H9 (cell line): ENCODE measurements around the gene ISYNA1. TPM values are rescaled to one million over a fixed set of nuclear protein-coding genes. Genes with fewer than 3 reads are reported as not detected.
A peak's percentile ranks its signal among the peaks of the same experiment; 100 is the strongest.

Experiments
- DNase-seq: peaks from one replicate; pipeline ENCODE4 v3.0.0-alpha.2; 2017
- H2AFZ ChIP-seq: one replicate; pipeline ENCODE4 v1.6.1; 2013; ENCODE audit warnings: mild to moderate bottlenecking, low read length, control low read depth, moderate library complexity
- H2AK5ac ChIP-seq: 2 replicates; pipeline ENCODE4 v1.6.1; 2013; ENCODE audit warnings: low read length, control low read depth, mixed read lengths; ENCODE audit not compliant: insufficient read length
- H2BK120ac ChIP-seq: one replicate; pipeline ENCODE4 v1.6.1; 2013; ENCODE audit warnings: low read depth, mild to moderate bottlenecking, low read length, control low read depth, inconsistent platforms; ENCODE audit not compliant: poor library complexity, severe bottlenecking
- H2BK12ac ChIP-seq: 2 replicates; pipeline ENCODE4 v1.6.1; 2013; ENCODE audit warnings: low read length, control low read depth, mixed read lengths, low read depth; ENCODE audit not compliant: insufficient read length
- H2BK15ac ChIP-seq: 2 replicates; pipeline ENCODE4 v1.6.1; 2013; ENCODE audit warnings: low read depth, low read length, control low read depth
- H2BK20ac ChIP-seq: one replicate; pipeline ENCODE4 v1.6.1; 2013; ENCODE audit warnings: low read depth, mild to moderate bottlenecking, low read length, control low read depth, inconsistent platforms; ENCODE audit not compliant: poor library complexity, severe bottlenecking
- H2BK5ac ChIP-seq: 2 replicates; pipeline ENCODE4 v1.6.1; 2013; ENCODE audit warnings: low read length, control low read depth, mixed read lengths; ENCODE audit not compliant: insufficient read length
- H3K14ac ChIP-seq: 2 replicates; pipeline ENCODE4 v1.6.1; 2013; ENCODE audit warnings: low read length, control low read depth; ENCODE audit not compliant: insufficient read depth
- H3K18ac ChIP-seq: 2 replicates; pipeline ENCODE4 v1.6.1; 2013; ENCODE audit warnings: low read depth, mild to moderate bottlenecking, mixed read lengths, low read length, control low read depth; ENCODE audit not compliant: insufficient read length
- H3K23ac ChIP-seq: 2 replicates; pipeline ENCODE4 v1.6.1; 2013; ENCODE audit warnings: low read length, control low read depth, mixed read lengths, low read depth; ENCODE audit not compliant: insufficient read length
- H3K23me2 ChIP-seq: 2 replicates; pipeline ENCODE4 v1.6.1; 2013; ENCODE audit warnings: low read depth, mild to moderate bottlenecking, mixed read lengths, low read length, control low read depth; ENCODE audit not compliant: insufficient read length, poor library complexity, severe bottlenecking
- H3K27ac ChIP-seq: 2 replicates; pipeline ENCODE4 v1.5.1; 2013; ENCODE audit warnings: low read length, control low read depth, mixed read lengths, low read depth; ENCODE audit not compliant: insufficient read length
- H3K27me3 ChIP-seq: 2 replicates; pipeline ENCODE4 v1.6.1; 2013; ENCODE audit warnings: low read length, control low read depth, inconsistent platforms; ENCODE audit not compliant: insufficient read depth
- H3K4ac ChIP-seq: 2 replicates; pipeline ENCODE4 v1.6.1; 2013; ENCODE audit warnings: low read depth, mild to moderate bottlenecking, control low read depth, inconsistent platforms, low read length, moderate library complexity
- H3K4me1 ChIP-seq: 2 replicates; pipeline ENCODE4 v1.6.1; 2013; ENCODE audit warnings: low read length, control low read depth, inconsistent platforms; ENCODE audit not compliant: insufficient read depth
- H3K4me2 ChIP-seq: 2 replicates; pipeline ENCODE4 v1.6.1; 2013; ENCODE audit warnings: low read length, control low read depth, mixed read lengths; ENCODE audit not compliant: insufficient read length, insufficient read depth
- H3K56ac ChIP-seq: 2 replicates; pipeline ENCODE4 v1.6.1; 2013; ENCODE audit warnings: low read depth, mild to moderate bottlenecking, mixed read lengths, low read length, control low read depth; ENCODE audit not compliant: insufficient read length
- H3K79me1 ChIP-seq: 2 replicates; pipeline ENCODE4 v1.6.1; 2013; ENCODE audit warnings: low read depth, mild to moderate bottlenecking, moderate library complexity, low read length, control low read depth, inconsistent platforms; ENCODE audit not compliant: insufficient read depth, poor library complexity, severe bottlenecking
- H3K79me2 ChIP-seq: 2 replicates; pipeline ENCODE4 v1.6.1; 2013; ENCODE audit warnings: low read length, control low read depth, inconsistent platforms; ENCODE audit not compliant: insufficient read depth
- H3K9ac ChIP-seq: 2 replicates; pipeline ENCODE4 v1.6.1; 2013; ENCODE audit warnings: low read length, control low read depth, mixed read lengths; ENCODE audit not compliant: insufficient read length; ENCODE audit errors: extremely low read depth
- H3K9me3 ChIP-seq: one replicate; pipeline ENCODE4 v1.6.1; 2013; ENCODE audit warnings: low read depth, low read length, inconsistent platforms; ENCODE audit not compliant: control insufficient read depth
- H3T11ph ChIP-seq: one replicate; pipeline ENCODE4 v1.6.1; 2013; ENCODE audit warnings: mild to moderate bottlenecking, low read length, control low read depth, inconsistent platforms
- H4K20me1 ChIP-seq: one replicate; pipeline ENCODE4 v1.6.1; 2013; ENCODE audit not compliant: control insufficient read depth, insufficient read length, insufficient read depth
- H4K5ac ChIP-seq: 2 replicates; pipeline ENCODE4 v1.6.1; 2013; ENCODE audit warnings: low read depth, mild to moderate bottlenecking, mixed read lengths, low read length, control low read depth; ENCODE audit not compliant: insufficient read length
- H4K8ac ChIP-seq: replicated peaks from 2 replicates; pipeline ENCODE4 v1.6.1; 2013; ENCODE audit warnings: low read length, control low read depth, mixed read lengths, low read depth; ENCODE audit not compliant: insufficient read length
- H4K91ac ChIP-seq: 2 replicates; pipeline ENCODE4 v1.6.1; 2013; ENCODE audit warnings: low read depth, mild to moderate bottlenecking, moderate library complexity, mixed read lengths, low read length, control low read depth; ENCODE audit not compliant: insufficient read length
- H3K27ac Mint-ChIP-seq, 3 experiments: 2 replicates in 2 of 3; 3 replicates in 1 of 3; pipeline ENCODE4 v1.8.0; 2020 to 2021; ENCODE audit warnings: mixed read lengths in 3 of 3, mild to moderate bottlenecking in 1 of 3, moderate library complexity in 1 of 3
- H3K27me3 Mint-ChIP-seq: 2 replicates; pipeline ENCODE4 v1.8.0; 2021; ENCODE audit warnings: low read depth, mild to moderate bottlenecking, moderate library complexity, mixed read lengths
- H3K36me3 Mint-ChIP-seq, 3 experiments: 2 replicates in 2 of 3; 3 replicates in 1 of 3; pipeline ENCODE4 v1.8.0; 2020 to 2021; ENCODE audit warnings: low read depth in 3 of 3, mixed read lengths in 3 of 3; ENCODE audit not compliant: insufficient read depth in 1 of 3
- H3K4me1 Mint-ChIP-seq, 2 experiments: 2 replicates each; pipeline ENCODE4 v1.8.0; 2020; ENCODE audit warnings: mixed read lengths in 2 of 2
- H3K4me3 Mint-ChIP-seq, 2 experiments: 2 replicates in 1 of 2; 3 replicates in 1 of 2; pipeline ENCODE4 v1.8.0; 2020 to 2021; ENCODE audit warnings: mild to moderate bottlenecking in 2 of 2, mixed read lengths in 2 of 2, moderate library complexity in 1 of 2
- H3K9me3 Mint-ChIP-seq, 2 experiments: 2 replicates in 1 of 2; 3 replicates in 1 of 2; pipeline ENCODE4 v1.8.0; 2020; ENCODE audit warnings: mild to moderate bottlenecking in 2 of 2, mixed read lengths in 2 of 2, moderate library complexity in 1 of 2
- WGBS: extraction: QIAGEN DNeasy Blood & Tissue Kit; methylation state at CpG from one replicate; pipeline ENCODE4 v1.1.7; 2013; ENCODE audit warnings: missing lambda C conversion rate, low lambda C conversion rate, mixed read lengths; ENCODE audit not compliant: insufficient read length; ENCODE audit errors: extremely low coverage; 5-methylcytosine and 5-hydroxymethylcytosine counted together
- total RNA-seq: library from RNA; stranded (reverse); gene quantifications from 2 replicates; pipeline ENCODE4 v1.2.1, GENCODE V29; 2021
- TF ChIP-seq, protein P1 (sequence below): fragments of 200-600 bp; sonication (generic); conservative IDR thresholded peaks from 3 replicates; pipeline ENCODE4 v1.8.0; 2021; ENCODE audit warnings: antibody characterized with exemption, mild to moderate bottlenecking

ISYNA1 gene
- total RNA-seq, 1 experiment from 2014 or later, result 241 TPM

DNA sequence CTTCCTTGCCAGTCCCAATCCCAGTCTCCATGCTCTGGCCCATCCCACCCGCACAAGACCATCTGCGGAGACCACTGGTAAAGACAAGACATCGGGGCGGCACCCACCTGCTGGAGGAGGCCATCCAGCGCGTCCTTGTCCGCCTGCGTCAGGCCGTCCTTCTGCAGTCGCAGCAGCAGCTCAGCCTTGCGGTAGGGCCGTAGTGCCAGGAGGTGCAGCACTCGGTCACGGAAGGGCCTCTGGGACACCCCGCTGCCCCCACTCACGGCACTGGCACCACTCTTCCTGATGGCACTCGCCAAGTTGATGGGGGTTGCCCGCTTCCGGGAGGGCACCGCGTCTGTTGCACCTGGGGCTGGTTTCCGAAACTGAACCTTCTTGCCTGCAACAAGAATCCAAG is 23.5 kb upstream of the ISYNA1 start:
- H3K36me3 Mint-ChIP-seq, result peaks cover 8 to 42% (median 37%) of the 10 kb centered on the region in 3 experiments; a peak in 6 of 7 replicates
- Histone ChIP-seq H2AK5ac (no peak overlapping the region), H3K9ac (no peak overlapping the region), H2BK15ac (no peak overlapping the region), H2BK20ac (no peak overlapping the region), H4K20me1 (no peaks in the 10 kb centered on the region), H3K14ac (no peak overlapping the region), H3K79me2 (no peaks in the 10 kb centered on the region), H3K27me3 (no peaks in the 10 kb centered on the region), H2BK12ac (no peak overlapping the region), H3K23ac (no peak overlapping the region), H2BK5ac (no peak overlapping the region), H4K5ac (no peak overlapping the region), H3K18ac (no peak overlapping the region), H3K56ac (no peak overlapping the region), H3T11ph (no peak overlapping the region), H3K27ac (no peak overlapping the region), H3K23me2 (no peaks in the 10 kb centered on the region), H2BK120ac (no peak overlapping the region), H3K79me1 (no peaks in the 10 kb centered on the region), H3K4me1 (no peaks in the 10 kb centered on the region), H4K8ac (no peak overlapping the region), H4K91ac (no peak overlapping the region), H3K4ac (no peak overlapping the region), H3K4me2 (no peak overlapping the region), H3K9me3 (no peaks in the 10 kb centered on the region), H2AFZ (no peak overlapping the region)
- H3K27ac Mint-ChIP-seq, result peak overlapping the region in 2 of 3 experiments; percentile 28 to 70; a peak in 2 of 7 replicates
- H3K4me1 Mint-ChIP-seq, result peaks cover 0 to 2% of the 10 kb centered on the region in 2 experiments; a peak in 1 of 4 replicates
- TF ChIP-seq, protein P1, sequence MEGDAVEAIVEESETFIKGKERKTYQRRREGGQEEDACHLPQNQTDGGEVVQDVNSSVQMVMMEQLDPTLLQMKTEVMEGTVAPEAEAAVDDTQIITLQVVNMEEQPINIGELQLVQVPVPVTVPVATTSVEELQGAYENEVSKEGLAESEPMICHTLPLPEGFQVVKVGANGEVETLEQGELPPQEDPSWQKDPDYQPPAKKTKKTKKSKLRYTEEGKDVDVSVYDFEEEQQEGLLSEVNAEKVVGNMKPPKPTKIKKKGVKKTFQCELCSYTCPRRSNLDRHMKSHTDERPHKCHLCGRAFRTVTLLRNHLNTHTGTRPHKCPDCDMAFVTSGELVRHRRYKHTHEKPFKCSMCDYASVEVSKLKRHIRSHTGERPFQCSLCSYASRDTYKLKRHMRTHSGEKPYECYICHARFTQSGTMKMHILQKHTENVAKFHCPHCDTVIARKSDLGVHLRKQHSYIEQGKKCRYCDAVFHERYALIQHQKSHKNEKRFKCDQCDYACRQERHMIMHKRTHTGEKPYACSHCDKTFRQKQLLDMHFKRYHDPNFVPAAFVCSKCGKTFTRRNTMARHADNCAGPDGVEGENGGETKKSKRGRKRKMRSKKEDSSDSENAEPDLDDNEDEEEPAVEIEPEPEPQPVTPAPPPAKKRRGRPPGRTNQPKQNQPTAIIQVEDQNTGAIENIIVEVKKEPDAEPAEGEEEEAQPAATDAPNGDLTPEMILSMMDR, result no peak
- WGBS, result no CpG with 5 or more reads among the region's 22 CpGs
- no peak overlapping the region for H3K4me3 Mint-ChIP-seq
- DNase-seq, result no peak
- H3K9me3 Mint-ChIP-seq, result no peaks in the 10 kb centered on the region
- H3K27me3 Mint-ChIP-seq, result no peaks in the 10 kb centered on the region; the same call in 1 of the 2 replicates
